Heart left ventricle (tissue), 13 donors: ENCODE data around the gene ESPL1.
"Not testable (repeated sequence)": the region's sequence is repeated elsewhere in the genome, so short reads cannot be mapped to it uniquely, and the experiment has no call there.

Experiments used
- POLR2A ChIP-seq, 2 donors: fragments of 450-650 bp; IDR thresholded peaks; one replicate each; pipeline ENCODE4 v1.6.1; 2017; ENCODE audit warnings: antibody characterized with exemption in 2 of 2, mild to moderate bottlenecking in 2 of 2, moderate library complexity in 2 of 2
- TF ChIP-seq, protein P1 (sequence below), 12 donors: fragments of 200-600 bp; sonication (generic) in 4 of 12; IDR thresholded peaks; one replicate each; pipeline versions ENCODE4 v1.5.0 to v1.8.0; 2018 to 2022; ENCODE audit warnings: antibody characterized with exemption in 12 of 12, mild to moderate bottlenecking in 5 of 12
- donor health status: ischemic (EF 13 %, LVEDD 7.1; RV severe dilation, severe dysfunction).
- donor health status: DM: no; HTN: yes; CAD: no.
- donor health status: DM: no; HTN: no; CAD: no.
- donor health status: ischemic (EF 25% LVEDD 6.9; RV normal size, moderate dysfunction).
- donor health status: ischemic (EF 25% LVEDD 5.7; RV mildly dilated, moderate dysfunction).
- donor health status: ischemic (EF 35%, LVEDD 5.7; RV mildly dilated, moderate dysfunction).
- donor health status: nonischemic (EF 11% LVEDD 7.7; RV severe dilation, severe dysfunction).
- donor health status: DM: yes; HTN: yes; CAD: no.
- donor health status: PGD.
- donor health status: ischemic (EF 29% LVEDD 5.4; RV normal size, mild dysfunction).
- donor health status: nonischemic (EF 23%, LVEDD 6.1; RV moderate dilation, normal function).

DNA sequence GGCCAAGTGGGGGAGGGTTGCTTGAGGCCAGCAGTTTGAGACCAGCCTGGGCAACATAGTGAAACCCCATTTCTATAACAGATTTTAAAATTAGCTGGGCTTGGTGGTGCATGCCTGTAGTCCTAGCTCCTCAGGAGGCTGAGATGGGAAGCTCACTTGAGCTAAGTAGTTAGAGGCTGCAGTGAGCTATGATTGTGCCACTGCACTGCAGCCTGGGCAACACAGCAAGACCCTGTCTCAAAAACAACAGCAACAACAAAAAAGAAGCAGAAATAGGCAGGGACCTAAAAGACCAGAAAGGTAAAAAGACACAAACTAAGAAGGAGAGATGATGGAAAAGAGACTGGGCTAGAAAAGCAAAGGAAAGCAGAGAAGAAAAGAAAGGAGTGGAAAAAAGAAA is 64.2 kb downstream of the ESPL1 start:
- TF ChIP-seq POLR2A (IDR thresholded peaks at IDR 0.05), result not testable (repeated sequence)
- TF ChIP-seq, protein P1, sequence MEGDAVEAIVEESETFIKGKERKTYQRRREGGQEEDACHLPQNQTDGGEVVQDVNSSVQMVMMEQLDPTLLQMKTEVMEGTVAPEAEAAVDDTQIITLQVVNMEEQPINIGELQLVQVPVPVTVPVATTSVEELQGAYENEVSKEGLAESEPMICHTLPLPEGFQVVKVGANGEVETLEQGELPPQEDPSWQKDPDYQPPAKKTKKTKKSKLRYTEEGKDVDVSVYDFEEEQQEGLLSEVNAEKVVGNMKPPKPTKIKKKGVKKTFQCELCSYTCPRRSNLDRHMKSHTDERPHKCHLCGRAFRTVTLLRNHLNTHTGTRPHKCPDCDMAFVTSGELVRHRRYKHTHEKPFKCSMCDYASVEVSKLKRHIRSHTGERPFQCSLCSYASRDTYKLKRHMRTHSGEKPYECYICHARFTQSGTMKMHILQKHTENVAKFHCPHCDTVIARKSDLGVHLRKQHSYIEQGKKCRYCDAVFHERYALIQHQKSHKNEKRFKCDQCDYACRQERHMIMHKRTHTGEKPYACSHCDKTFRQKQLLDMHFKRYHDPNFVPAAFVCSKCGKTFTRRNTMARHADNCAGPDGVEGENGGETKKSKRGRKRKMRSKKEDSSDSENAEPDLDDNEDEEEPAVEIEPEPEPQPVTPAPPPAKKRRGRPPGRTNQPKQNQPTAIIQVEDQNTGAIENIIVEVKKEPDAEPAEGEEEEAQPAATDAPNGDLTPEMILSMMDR (IDR thresholded peaks at IDR 0.05), result not testable (repeated sequence)
